OCI-LY7 (cell line): ENCODE measurements around the gene STIP1. TPM values are rescaled to one million over a fixed set of nuclear protein-coding genes. Genes with fewer than 3 reads are reported as not detected.

Experiments
- BruUV-seq: library from RNA; stranded (reverse); fragments of 400-500 nt; replicated peaks from 2 replicates; lab custom pipeline; 2021; lab: Mats Ljungman, UMichigan
- CTCF ChIA-PET: fragments of 300-600 bp; sonication (Branson Sonifier 250); formaldehyde crosslinking; loops from one replicate; lab custom pipeline; 2022; ENCODE audit warnings: antibody characterized with exemption; ENCODE audit not compliant: unreplicated experiment; lab: Charles Lee
- POLR2A ChIA-PET: fragments of 300-600 bp; sonication (Branson Sonifier 250); formaldehyde crosslinking; loops from one replicate; lab custom pipeline; 2022; ENCODE audit warnings: antibody characterized with exemption; lab: Charles Lee
- DNase-seq: peaks from one replicate; pipeline ENCODE4 v3.0.0-alpha.2; 2015; ENCODE audit warnings: low spot score
- H2AFZ ChIP-seq: fragments of 200-600 bp; sonication (generic), shearing (Covaris generic); 2 replicates; pipeline ENCODE4 v1.6.1; 2014; ENCODE audit warnings: mild to moderate bottlenecking, antibody characterized with exemption, low read length, moderate library complexity
- H3K27ac ChIP-seq: fragments of 200-600 bp; sonication (generic); 2 replicates; pipeline ENCODE4 v1.5.1; 2014; ENCODE audit warnings: mixed run types, low read depth, mild to moderate bottlenecking, moderate library complexity, low read length, inconsistent platforms; ENCODE audit not compliant: poor library complexity, severe bottlenecking
- H3K36me3 ChIP-seq: fragments of 200-600 bp; sonication (generic); 2 replicates; pipeline ENCODE4 v1.6.1; 2014; ENCODE audit warnings: mild to moderate bottlenecking, antibody characterized with exemption, low read length, moderate library complexity, mixed read lengths; ENCODE audit not compliant: insufficient read depth
- H3K4me1 ChIP-seq: fragments of 200-600 bp; sonication (generic); 2 replicates; pipeline ENCODE4 v1.5.1; 2014; ENCODE audit warnings: mild to moderate bottlenecking, low read length; ENCODE audit not compliant: insufficient read depth, poor library complexity, severe bottlenecking
- H3K4me2 ChIP-seq: fragments of 200-600 bp; sonication (generic); 2 replicates; pipeline ENCODE4 v1.6.1; 2014; ENCODE audit warnings: mild to moderate bottlenecking, low read length
- H3K4me3 ChIP-seq: fragments of 200-600 bp; sonication (generic); 2 replicates; pipeline ENCODE4 v1.5.1; 2014; ENCODE audit warnings: mild to moderate bottlenecking, low read depth, low read length; ENCODE audit not compliant: poor library complexity, severe bottlenecking
- H3K79me2 ChIP-seq: fragments of 200-600 bp; sonication (generic); 2 replicates; pipeline ENCODE4 v1.6.1; 2016; ENCODE audit warnings: low read depth, mild to moderate bottlenecking, low read length, moderate library complexity, mixed read lengths; ENCODE audit not compliant: insufficient read depth
- H3K9me2 ChIP-seq: fragments of 200-600 bp; sonication (generic); 2 replicates; pipeline ENCODE4 v1.6.1; 2016; ENCODE audit warnings: mild to moderate bottlenecking, low read length, mixed read lengths; ENCODE audit not compliant: insufficient read depth
- H3K9me3 ChIP-seq: fragments of 200-600 bp; sonication (generic); 2 replicates; pipeline ENCODE4 v1.6.1; 2014; ENCODE audit warnings: mild to moderate bottlenecking, mixed run types, low read length, mixed read lengths
- H4K20me1 ChIP-seq: fragments of 200-600 bp; sonication (generic); 2 replicates; pipeline ENCODE4 v1.6.1; 2014; ENCODE audit warnings: mild to moderate bottlenecking, antibody characterized with exemption, low read length, moderate library complexity, mixed read lengths; ENCODE audit not compliant: insufficient read depth
- EZH2phosphoT487 ChIP-seq: fragments of 200-600 bp; sonication (generic); IDR thresholded peaks from 2 replicates; pipeline ENCODE4 v1.6.1; 2018; ENCODE audit warnings: low read depth, borderline replicate concordance, mild to moderate bottlenecking, mixed run types, antibody characterized with exemption, low read length, moderate library complexity, mixed read lengths
- intact Hi-C: fragments of 100-400 bp; cut with micrococcal nuclease; formaldehyde crosslinking; loops from one replicate; pipeline ENCODE4 v1.10.0; 2022; ENCODE audit not compliant: unreplicated experiment
- total RNA-seq, 2 experiments: library from RNA; depleted of rRNA in 1 of 2; stranded (reverse); fragments of >200 nt in 1 of 2; shearing (Covaris generic) in 1 of 2; gene quantifications; 2 replicates each; pipeline ENCODE4 v1.2.3, GENCODE V29; 2014 to 2022
- TF ChIP-seq, protein P1 (sequence below): fragments of 200-600 bp; sonication (generic); conservative IDR thresholded peaks from 2 replicates; pipeline ENCODE4 v1.5.1; 2014; ENCODE audit warnings: mild to moderate bottlenecking, antibody characterized with exemption, low read length, moderate library complexity, mixed read lengths

STIP1 gene
- total RNA-seq, 2 experiments from 2014 or later = 240 to 271 TPM

DNA sequence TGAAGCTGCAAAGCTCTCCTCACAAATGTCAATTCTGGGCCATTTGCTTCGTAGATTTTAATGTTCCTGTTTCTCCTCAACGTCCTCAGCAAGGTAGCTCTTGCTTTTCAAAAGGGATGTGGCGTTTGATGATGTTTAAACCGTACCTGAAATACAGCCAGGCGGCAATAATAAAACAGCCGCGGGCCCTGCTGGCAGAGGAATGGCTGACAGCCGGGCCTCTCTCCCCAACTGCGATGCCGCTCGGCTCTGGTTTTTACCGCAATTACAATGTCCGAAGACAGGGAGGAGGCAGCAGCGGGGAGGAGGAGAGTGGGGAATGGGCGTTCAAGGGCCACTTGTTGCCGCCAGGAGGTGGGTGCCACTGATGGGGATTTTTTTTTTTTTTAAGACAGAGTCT, 47.6 kb upstream of the STIP1 start:
- Histone ChIP-seq H3K9me3 (no peaks in the 10 kb centered on the region), H3K4me1 (peaks cover 3% of the 10 kb centered on the region), H3K27ac (no peak overlapping the region), H3K36me3 (no peaks in the 10 kb centered on the region), H4K20me1 (no peaks in the 10 kb centered on the region), H3K4me2 (no peak overlapping the region), H2AFZ (no peak overlapping the region), H3K4me3 (no peak overlapping the region), H3K9me2 (no peaks in the 10 kb centered on the region), H3K79me2 (no peaks in the 10 kb centered on the region)
- ChIA-PET POLR2A (interaction anchor here (0.9 kb wide), 1 partner anchor 16 kb away, joined by 4 read pairs; no protein-coding TSS in a partner anchor), CTCF (interaction anchor here (1.0 kb wide), 1 partner anchor 38 kb away, joined by 3 read pairs; no protein-coding TSS in a partner anchor)
- no TSS peak for BruUV-seq
- intact Hi-C loops = no loop called here
- no peak for DNase-seq
- TF ChIP-seq EZH2phosphoT487 = no peak
- TF ChIP-seq, protein P1, sequence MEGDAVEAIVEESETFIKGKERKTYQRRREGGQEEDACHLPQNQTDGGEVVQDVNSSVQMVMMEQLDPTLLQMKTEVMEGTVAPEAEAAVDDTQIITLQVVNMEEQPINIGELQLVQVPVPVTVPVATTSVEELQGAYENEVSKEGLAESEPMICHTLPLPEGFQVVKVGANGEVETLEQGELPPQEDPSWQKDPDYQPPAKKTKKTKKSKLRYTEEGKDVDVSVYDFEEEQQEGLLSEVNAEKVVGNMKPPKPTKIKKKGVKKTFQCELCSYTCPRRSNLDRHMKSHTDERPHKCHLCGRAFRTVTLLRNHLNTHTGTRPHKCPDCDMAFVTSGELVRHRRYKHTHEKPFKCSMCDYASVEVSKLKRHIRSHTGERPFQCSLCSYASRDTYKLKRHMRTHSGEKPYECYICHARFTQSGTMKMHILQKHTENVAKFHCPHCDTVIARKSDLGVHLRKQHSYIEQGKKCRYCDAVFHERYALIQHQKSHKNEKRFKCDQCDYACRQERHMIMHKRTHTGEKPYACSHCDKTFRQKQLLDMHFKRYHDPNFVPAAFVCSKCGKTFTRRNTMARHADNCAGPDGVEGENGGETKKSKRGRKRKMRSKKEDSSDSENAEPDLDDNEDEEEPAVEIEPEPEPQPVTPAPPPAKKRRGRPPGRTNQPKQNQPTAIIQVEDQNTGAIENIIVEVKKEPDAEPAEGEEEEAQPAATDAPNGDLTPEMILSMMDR = no peak

DNA sequence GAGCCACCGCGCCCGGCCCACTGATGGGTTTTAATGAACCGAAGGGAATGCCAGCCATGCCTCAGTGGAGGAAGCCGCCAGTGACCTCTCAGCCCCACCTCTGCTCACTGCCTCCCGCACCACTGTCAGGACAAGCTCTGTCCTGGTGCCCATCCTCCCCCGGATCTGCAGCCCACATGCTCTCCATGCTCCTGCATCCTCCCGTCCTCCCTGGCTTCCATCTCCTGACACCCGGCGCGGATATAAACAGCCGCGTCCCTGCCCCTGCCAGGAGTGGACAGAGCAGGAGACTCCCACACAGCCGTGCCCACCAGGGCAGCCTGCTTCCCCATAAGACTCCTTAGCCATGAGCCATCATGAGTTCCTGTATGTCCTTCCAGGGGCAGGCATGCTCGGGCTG, 46.9 kb upstream of the STIP1 start:
- CTCF ChIA-PET = no interaction called here
- intact Hi-C loops = no loop called here
- Histone ChIP-seq H2AFZ (no peak overlapping the region), H3K4me3 (no peak overlapping the region), H3K9me3 (no peaks in the 10 kb centered on the region), H4K20me1 (no peaks in the 10 kb centered on the region), H3K4me2 (no peak overlapping the region), H3K27ac (no peak overlapping the region), H3K9me2 (no peaks in the 10 kb centered on the region), H3K36me3 (no peaks in the 10 kb centered on the region), H3K4me1 (peaks cover 8% of the 10 kb centered on the region), H3K79me2 (no peaks in the 10 kb centered on the region)
- POLR2A ChIA-PET = no interaction called here
- no TSS peak for BruUV-seq
- DNase-seq = no peak
- TF ChIP-seq, protein P1 = no peak
- TF ChIP-seq EZH2phosphoT487 = no peak

GRCh38 chr11:64140082-64140481, 45.9 kb upstream of the STIP1 start:
- Histone ChIP-seq H3K79me2 (no peaks in the 10 kb centered on the region), H3K4me2 (no peak overlapping the region), H3K4me1 (peaks cover 8% of the 10 kb centered on the region), H3K9me3 (no peaks in the 10 kb centered on the region), H3K27ac (no peak overlapping the region), H3K4me3 (no peak overlapping the region), H2AFZ (no peak overlapping the region), H3K36me3 (no peaks in the 10 kb centered on the region), H4K20me1 (no peaks in the 10 kb centered on the region), H3K9me2 (no peaks in the 10 kb centered on the region)
- ChIA-PET CTCF (no interaction called here), POLR2A (no interaction called here)
- TF ChIP-seq, protein P1 = no peak
- TF ChIP-seq EZH2phosphoT487 = no peak
- no TSS peak for BruUV-seq
- DNase-seq = no peak
- intact Hi-C loops = no loop called here
